Activated CD4-positive, alpha-beta T cell treated with anti-CD3 and anti-CD28 coated beads, Interleukin-2, amount 10 ng/mL, durations not matched to agents 7 days and 5 days (primary cell): ENCODE results near the gene KLHDC4. TPM values are rescaled to one million over a fixed set of nuclear protein-coding genes. Genes with fewer than 3 reads are reported as not detected.

Experiments used
- CTCF ChIA-PET: fragments of 350-600 bp; sonication (Branson Sonifier 250); formaldehyde crosslinking; loops from one replicate; lab custom pipeline; 2021; ENCODE audit warnings: antibody characterized with exemption; lab: Charles Lee
- POLR2A ChIA-PET: fragments of 350-600 bp; sonication (Branson Sonifier 250); formaldehyde crosslinking; loops from one replicate; lab custom pipeline; 2021; ENCODE audit warnings: antibody characterized with exemption; lab: Charles Lee
- DNase-seq: peaks from one replicate; pipeline ENCODE4 v3.0.0-alpha.2; 2020
- H3K27ac Mint-ChIP-seq: one replicate; pipeline ENCODE4 v1.8.0; 2021; ENCODE audit warnings: mild to moderate bottlenecking, moderate library complexity, mixed read lengths
- H3K27me3 Mint-ChIP-seq: one replicate; pipeline ENCODE4 v1.8.0; 2021; ENCODE audit warnings: mixed read lengths
- H3K36me3 Mint-ChIP-seq: one replicate; pipeline ENCODE4 v1.8.0; 2021; ENCODE audit warnings: low read depth, mixed read lengths
- H3K4me1 Mint-ChIP-seq: one replicate; pipeline ENCODE4 v1.8.0; 2021; ENCODE audit warnings: mixed read lengths
- H3K4me3 Mint-ChIP-seq: one replicate; pipeline ENCODE4 v1.8.0; 2021; ENCODE audit warnings: mild to moderate bottlenecking, moderate library complexity, mixed read lengths
- H3K9me3 Mint-ChIP-seq: one replicate; pipeline ENCODE4 v1.8.0; 2021; ENCODE audit warnings: mixed read lengths
- total RNA-seq, 2 experiments: library from RNA; stranded (reverse); gene quantifications; one replicate each; pipeline ENCODE4 v1.2.3, GENCODE V29; 2021

Gene KLHDC4
- total RNA-seq, 2 experiments from 2014 or later: 83.2 to 102 TPM

- no peak overlapping the region for H3K27ac Mint-ChIP-seq
These were observed 75.8 kb downstream of the KLHDC4 start for GRCh38 chr16:87689956-87690465.

GRCh38 chr16:87688876-87689815, 76.6 kb downstream of the KLHDC4 start:
- no peaks in the 10 kb centered on the region for H3K9me3 Mint-ChIP-seq
- CTCF ChIA-PET: interaction anchor here (1.0 kb wide), 1 partner anchor 53 kb away, joined by 3 read pairs; no protein-coding TSS in a partner anchor
- no peaks in the 10 kb centered on the region for H3K4me1 Mint-ChIP-seq
- H3K27ac Mint-ChIP-seq: no peak overlapping the region
- no peak for DNase-seq
- no peaks in the 10 kb centered on the region for H3K27me3 Mint-ChIP-seq
- H3K36me3 Mint-ChIP-seq: no peaks in the 10 kb centered on the region
- H3K4me3 Mint-ChIP-seq: no peak overlapping the region
- POLR2A ChIA-PET: no interaction called here

More at GRCh38 chr16:87689956-87690465, 75.8 kb downstream of the KLHDC4 start:
- peaks cover 2% of the 10 kb centered on the region for H3K36me3 Mint-ChIP-seq
- H3K9me3 Mint-ChIP-seq: no peaks in the 10 kb centered on the region
- ChIA-PET CTCF (no interaction called here), POLR2A (no interaction called here)
- H3K27me3 Mint-ChIP-seq: no peaks in the 10 kb centered on the region
- H3K4me3 Mint-ChIP-seq: no peak overlapping the region
- DNase-seq: no peak
- no peaks in the 10 kb centered on the region for H3K4me1 Mint-ChIP-seq

- ChIA-PET CTCF (interaction anchor here (1.0 kb wide), 1 partner anchor 52 kb away, joined by 3 read pairs; no protein-coding TSS in a partner anchor), POLR2A (no interaction called here)
- H3K9me3 Mint-ChIP-seq: no peaks in the 10 kb centered on the region
- H3K27me3 Mint-ChIP-seq: no peaks in the 10 kb centered on the region
- no peaks in the 10 kb centered on the region for H3K36me3 Mint-ChIP-seq
- H3K4me3 Mint-ChIP-seq: no peak overlapping the region
- H3K4me1 Mint-ChIP-seq: no peaks in the 10 kb centered on the region
- no peak for DNase-seq
- no peak overlapping the region for H3K27ac Mint-ChIP-seq
These were observed 77.7 kb downstream of the KLHDC4 start for GRCh38 chr16:87687998-87688529.

- Mint-ChIP-seq H3K27ac (no peak overlapping the region), H3K4me3 (no peak overlapping the region), H3K27me3 (no peaks in the 10 kb centered on the region), H3K9me3 (no peaks in the 10 kb centered on the region), H3K4me1 (no peaks in the 10 kb centered on the region), H3K36me3 (no peaks in the 10 kb centered on the region)
- no peak for DNase-seq
- ChIA-PET POLR2A (no interaction called here), CTCF (no interaction called here)
These were observed 78.5 kb downstream of the KLHDC4 start for GRCh38 chr16:87687126-87687910.

- no peak overlapping the region for H3K4me3 Mint-ChIP-seq
- no peak overlapping the region for H3K27ac Mint-ChIP-seq
- no peaks in the 10 kb centered on the region for H3K9me3 Mint-ChIP-seq
- H3K4me1 Mint-ChIP-seq: no peaks in the 10 kb centered on the region
- no peaks in the 10 kb centered on the region for H3K36me3 Mint-ChIP-seq
- no peaks in the 10 kb centered on the region for H3K27me3 Mint-ChIP-seq
- ChIA-PET POLR2A (no interaction called here), CTCF (no interaction called here)
- DNase-seq: no peak
These were observed 79.1 kb downstream of the KLHDC4 start for GRCh38 chr16:87686697-87687096.

GRCh38 chr16:87685766-87686165, 80.0 kb downstream of the KLHDC4 start:
- no peaks in the 10 kb centered on the region for H3K9me3 Mint-ChIP-seq
- H3K4me1 Mint-ChIP-seq: no peaks in the 10 kb centered on the region
- DNase-seq: no peak
- no peak overlapping the region for H3K27ac Mint-ChIP-seq
- ChIA-PET POLR2A (interaction anchor here (0.6 kb wide), 1 partner anchor 20 kb away, joined by 3 read pairs; no protein-coding TSS in a partner anchor), CTCF (no interaction called here)
- no peak overlapping the region for H3K4me3 Mint-ChIP-seq
- no peaks in the 10 kb centered on the region for H3K36me3 Mint-ChIP-seq
- no peaks in the 10 kb centered on the region for H3K27me3 Mint-ChIP-seq

GRCh38 chr16:87685405-87685755, 80.4 kb downstream of the KLHDC4 start:
- Mint-ChIP-seq H3K36me3 (no peaks in the 10 kb centered on the region), H3K27me3 (no peaks in the 10 kb centered on the region), H3K4me3 (no peak overlapping the region), H3K9me3 (no peaks in the 10 kb centered on the region), H3K27ac (no peak overlapping the region), H3K4me1 (no peaks in the 10 kb centered on the region)
- ChIA-PET POLR2A (interaction anchor here (0.6 kb wide), 1 partner anchor 19 kb away, joined by 3 read pairs; no protein-coding TSS in a partner anchor), CTCF (no interaction called here)
- DNase-seq: no peak

GRCh38 chr16:87684711-87685404, 80.9 kb downstream of the KLHDC4 start:
- H3K36me3 Mint-ChIP-seq: no peaks in the 10 kb centered on the region
- H3K9me3 Mint-ChIP-seq: no peaks in the 10 kb centered on the region
- POLR2A ChIA-PET: interaction anchor here (0.6 kb wide), 1 partner anchor 19 kb away, joined by 3 read pairs; no protein-coding TSS in a partner anchor
- CTCF ChIA-PET: no interaction called here
- no peaks in the 10 kb centered on the region for H3K27me3 Mint-ChIP-seq
- H3K4me1 Mint-ChIP-seq: no peaks in the 10 kb centered on the region
- H3K4me3 Mint-ChIP-seq: no peak overlapping the region
- H3K27ac Mint-ChIP-seq: no peak overlapping the region
- DNase-seq: no peak

- Mint-ChIP-seq H3K36me3 (no peaks in the 10 kb centered on the region), H3K4me3 (no peak overlapping the region), H3K9me3 (no peaks in the 10 kb centered on the region), H3K4me1 (no peaks in the 10 kb centered on the region), H3K27me3 (no peaks in the 10 kb centered on the region), H3K27ac (no peak overlapping the region)
- ChIA-PET POLR2A (no interaction called here), CTCF (no interaction called here)
- DNase-seq: no peak
These were observed 81.6 kb downstream of the KLHDC4 start for GRCh38 chr16:87684106-87684677.

GRCh38 chr16:87682852-87683399, 82.9 kb downstream of the KLHDC4 start:
- DNase-seq: no peak
- Mint-ChIP-seq H3K27ac (no peak overlapping the region), H3K9me3 (no peaks in the 10 kb centered on the region), H3K36me3 (no peaks in the 10 kb centered on the region), H3K4me3 (no peak overlapping the region), H3K27me3 (no peaks in the 10 kb centered on the region), H3K4me1 (no peaks in the 10 kb centered on the region)
- POLR2A ChIA-PET: no interaction called here
- CTCF ChIA-PET: no interaction called here

- H3K27ac Mint-ChIP-seq: no peak overlapping the region
- ChIA-PET CTCF (interaction anchor here (0.7 kb wide), 1 partner anchor 208 kb away, joined by 3 read pairs; no protein-coding TSS in a partner anchor), POLR2A (no interaction called here)
- no peaks in the 10 kb centered on the region for H3K9me3 Mint-ChIP-seq
- H3K4me3 Mint-ChIP-seq: no peak overlapping the region
- no peak for DNase-seq
- H3K4me1 Mint-ChIP-seq: no peaks in the 10 kb centered on the region
- H3K36me3 Mint-ChIP-seq: no peaks in the 10 kb centered on the region
- H3K27me3 Mint-ChIP-seq: no peaks in the 10 kb centered on the region
These were observed 83.7 kb downstream of the KLHDC4 start for GRCh38 chr16:87681981-87682570.
